Fibroblast of skin of left biceps (primary cell): ENCODE results near the gene GNB1L.

Experiments used
- DNase-seq, 2 experiments: peaks; one replicate each; pipeline ENCODE4 v3.0.0-alpha.2; 2013; ENCODE audit warnings: low read depth in 2 of 2

The GNB1L gene

DNA sequence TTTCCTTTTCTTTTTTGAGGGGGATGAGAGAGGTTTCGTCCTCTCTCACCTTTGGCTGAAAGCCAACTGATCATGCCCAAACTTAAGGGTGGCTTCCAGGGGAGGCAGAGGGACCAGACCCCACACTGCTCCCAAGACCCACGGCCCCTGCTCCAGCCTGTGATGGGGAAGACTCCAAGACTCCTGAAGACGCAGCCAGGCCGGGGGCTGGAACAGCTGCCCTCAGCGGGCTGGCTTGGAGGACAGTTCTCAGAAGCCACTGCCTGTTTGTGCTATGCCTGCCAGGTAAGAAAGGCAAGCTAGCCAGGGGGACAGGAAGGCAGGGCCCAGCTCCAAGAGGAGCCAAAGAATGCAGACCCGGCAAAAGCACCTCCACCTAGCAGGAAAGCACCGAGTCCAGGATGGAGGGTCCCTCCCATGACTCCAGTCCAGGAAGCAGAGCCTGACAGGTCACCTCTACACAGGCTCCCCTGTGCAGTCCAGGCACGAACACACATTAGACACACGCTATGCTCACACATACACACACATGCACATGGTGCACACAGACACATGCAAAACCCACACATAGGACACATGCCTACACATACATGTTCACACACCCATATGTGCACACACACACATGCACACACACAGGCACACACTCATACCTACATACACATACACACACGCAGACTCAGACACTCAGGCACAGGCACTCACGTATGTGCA, 31.3 kb downstream of the GNB1L start:
- DNase-seq = no peak

DNA sequence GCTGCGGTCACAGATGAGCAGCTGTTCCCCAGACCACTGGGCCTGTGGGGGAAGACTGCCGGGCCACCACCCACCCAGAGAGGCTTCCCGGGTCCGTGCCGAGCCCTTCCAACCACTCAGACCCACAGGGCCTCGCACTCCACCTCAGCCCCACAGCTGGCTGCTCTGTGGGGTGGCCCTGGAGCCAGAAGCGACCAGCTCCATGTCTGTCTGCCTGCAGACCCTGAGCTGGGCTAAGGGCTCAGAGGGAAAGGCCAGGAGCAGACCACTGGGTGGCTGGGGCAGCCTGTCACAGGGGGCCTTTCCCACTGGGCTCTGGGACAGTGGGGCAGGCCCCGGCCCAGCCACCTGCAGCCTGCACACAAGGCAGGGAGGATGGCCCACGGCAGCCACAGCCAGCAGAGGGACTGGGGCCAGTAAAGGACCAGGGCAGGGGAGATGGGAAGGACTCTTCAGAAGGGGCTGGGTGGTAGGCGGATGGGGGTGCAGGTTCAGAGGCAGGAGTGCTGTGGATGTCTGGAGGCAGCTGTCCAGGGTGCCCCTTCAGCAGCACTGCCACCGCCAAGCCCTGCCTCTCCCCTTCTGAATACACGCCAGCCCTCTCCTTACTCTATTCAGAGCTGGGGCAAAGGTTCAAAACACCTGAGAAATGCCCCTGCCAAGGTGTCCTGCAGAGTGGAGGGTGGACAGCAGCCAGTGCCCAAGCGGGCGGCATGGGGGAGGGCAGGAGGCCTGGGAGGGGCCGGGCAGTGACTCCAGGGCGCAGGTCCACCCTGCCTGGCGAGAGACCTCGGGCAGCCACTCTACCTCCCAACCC, 32.2 kb downstream of the GNB1L start:
- DNase-seq = no peak

DNA sequence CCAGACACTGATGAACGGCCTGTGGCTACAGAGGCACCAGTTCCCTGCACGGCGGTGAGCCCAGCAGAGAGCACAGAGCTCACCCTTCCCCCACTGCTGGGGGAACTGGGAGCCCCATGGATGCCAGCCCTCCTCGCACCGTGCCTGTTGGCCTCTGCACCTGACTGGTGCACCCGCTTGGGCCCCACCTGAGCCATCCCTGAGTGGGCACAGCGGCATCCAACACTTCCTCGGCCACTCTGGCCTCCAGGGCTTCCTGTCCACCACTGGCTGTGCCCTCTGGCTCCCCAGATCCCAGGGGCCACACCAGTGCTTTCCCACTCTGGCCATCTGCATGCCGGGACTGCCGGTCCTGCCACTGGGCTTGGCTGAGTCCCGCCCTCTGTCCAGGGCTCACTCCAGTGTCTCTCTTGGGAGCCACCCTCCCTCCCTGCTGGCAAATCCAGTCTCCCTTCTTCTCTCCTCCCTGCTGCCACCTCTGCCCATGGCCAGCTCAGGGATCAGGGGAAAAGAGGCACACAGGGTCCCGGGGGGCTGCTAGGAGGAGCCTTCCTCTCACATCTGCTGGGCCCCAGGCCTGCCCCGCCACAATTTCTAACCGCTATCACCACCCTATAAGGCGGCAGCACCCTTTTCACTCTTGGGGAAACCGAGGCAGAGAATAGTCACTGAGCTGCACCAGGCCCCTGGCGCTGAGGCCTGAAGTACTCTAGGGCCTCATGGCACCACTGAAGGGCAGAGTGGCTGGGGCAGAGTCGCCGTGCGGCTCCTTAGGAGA, 33.0 kb downstream of the GNB1L start:
- DNase-seq = no peak

DNA sequence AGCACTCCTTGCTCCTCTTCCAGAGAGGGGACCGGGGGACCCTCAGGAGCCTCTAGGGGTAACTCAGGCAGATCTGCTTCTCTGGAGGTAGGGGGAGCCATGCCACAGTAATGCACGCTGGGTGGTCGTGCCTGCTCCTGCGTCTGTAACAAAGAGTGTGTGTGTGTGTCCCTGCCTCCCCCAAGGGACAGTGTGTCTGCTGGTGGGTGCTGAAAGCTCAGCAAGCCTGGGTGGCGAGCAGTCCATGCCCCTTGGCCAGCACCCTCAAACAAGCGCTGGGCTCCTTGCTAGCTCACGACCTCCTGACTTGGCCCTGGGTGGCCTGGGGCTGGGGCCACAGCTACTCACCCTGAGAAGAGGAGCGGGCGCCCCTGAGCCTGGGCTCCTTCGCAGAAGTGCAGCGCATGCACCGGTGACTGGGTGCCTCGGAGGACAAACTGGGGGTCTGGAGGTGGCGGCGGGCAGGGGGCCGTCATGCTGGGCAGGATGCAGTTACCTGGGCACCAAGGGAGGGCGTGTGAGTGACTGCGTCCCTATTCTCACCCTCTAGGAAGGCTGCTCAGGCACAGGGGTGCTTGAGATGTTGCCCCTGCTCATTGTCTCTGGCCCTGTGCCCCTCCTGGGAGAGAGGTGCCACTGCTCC, 33.7 kb downstream of the GNB1L start:
- no peak for DNase-seq

DNA sequence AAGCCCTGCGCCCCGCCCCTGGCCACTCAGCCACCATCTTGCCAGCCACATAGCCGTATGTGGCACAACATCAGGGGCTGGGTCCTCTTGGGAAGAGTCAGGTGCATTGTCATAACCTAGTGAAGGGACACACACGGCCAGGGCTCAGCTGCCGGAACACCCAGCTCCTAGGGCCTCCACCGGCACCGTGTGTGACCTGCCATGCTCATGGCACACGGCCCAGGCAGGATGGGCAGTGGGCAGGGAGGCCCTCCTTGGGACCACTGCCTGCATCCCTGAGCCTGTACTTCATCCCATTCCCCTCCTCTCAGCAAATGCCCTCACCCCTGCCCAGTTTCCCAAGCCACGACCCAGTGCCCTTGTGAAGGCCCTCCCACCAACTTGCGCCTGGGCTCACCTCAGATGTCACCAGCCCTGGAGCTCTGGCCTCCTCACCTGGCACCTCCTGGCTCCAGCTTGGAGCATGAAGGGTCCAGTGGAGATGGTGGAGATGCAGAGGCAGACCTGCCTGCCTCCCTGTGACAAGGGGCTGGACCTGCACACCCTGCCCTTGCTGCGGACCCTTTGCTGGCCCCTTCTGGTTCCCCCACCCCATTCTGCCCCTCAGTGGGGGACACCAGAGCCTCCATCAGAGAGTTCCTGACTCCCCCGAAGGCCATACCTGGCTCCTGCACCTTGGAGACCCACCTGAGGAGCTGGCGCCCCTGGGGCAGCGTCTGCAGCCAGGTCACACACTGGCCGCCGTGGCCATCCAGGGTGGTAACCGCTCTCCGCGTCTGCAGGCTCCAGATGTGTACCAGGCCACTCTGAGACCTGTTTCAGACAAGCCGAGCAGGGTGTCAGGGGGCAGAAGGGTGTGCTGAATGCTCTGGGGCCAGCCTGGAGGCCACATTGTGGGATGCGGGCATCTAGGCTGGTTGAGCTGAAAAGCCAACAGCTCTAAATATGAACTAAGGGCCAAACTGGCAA, 34.5 kb downstream of the GNB1L start:
- DNase-seq = no peak

DNA sequence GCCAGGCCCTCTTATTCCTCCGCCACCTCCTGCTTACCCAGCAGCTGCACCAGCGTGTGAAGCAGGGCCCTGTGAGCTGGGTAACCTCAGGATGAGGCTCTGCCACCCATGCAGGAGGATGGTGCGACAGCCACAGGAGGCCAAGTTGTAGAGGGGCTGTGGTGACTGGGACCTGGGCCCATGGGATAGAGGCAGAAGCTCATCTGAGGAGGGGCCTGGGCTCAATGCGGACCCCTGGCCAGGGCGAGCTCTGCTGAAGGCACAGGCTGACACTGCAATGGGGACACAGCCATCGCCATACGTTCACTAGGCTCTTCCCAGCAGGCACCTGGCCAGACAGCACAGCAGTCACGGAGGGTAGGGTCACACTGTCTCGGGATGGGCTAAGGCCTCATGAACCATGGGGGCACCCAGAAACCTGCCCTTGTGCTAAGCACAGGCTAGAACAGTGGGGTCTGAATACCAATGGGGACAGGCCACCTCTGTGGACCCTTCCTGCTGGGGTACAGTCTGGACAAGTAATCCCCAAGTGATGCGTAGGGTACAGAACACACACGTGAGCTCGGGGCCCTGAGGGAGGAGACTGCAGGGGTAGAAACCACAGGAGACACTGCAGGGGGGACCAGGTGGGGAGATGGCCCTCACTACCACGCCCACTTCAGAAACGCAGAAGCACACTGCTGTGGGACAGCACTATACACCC, 35.3 kb downstream of the GNB1L start:
- DNase-seq = no peak

DNA sequence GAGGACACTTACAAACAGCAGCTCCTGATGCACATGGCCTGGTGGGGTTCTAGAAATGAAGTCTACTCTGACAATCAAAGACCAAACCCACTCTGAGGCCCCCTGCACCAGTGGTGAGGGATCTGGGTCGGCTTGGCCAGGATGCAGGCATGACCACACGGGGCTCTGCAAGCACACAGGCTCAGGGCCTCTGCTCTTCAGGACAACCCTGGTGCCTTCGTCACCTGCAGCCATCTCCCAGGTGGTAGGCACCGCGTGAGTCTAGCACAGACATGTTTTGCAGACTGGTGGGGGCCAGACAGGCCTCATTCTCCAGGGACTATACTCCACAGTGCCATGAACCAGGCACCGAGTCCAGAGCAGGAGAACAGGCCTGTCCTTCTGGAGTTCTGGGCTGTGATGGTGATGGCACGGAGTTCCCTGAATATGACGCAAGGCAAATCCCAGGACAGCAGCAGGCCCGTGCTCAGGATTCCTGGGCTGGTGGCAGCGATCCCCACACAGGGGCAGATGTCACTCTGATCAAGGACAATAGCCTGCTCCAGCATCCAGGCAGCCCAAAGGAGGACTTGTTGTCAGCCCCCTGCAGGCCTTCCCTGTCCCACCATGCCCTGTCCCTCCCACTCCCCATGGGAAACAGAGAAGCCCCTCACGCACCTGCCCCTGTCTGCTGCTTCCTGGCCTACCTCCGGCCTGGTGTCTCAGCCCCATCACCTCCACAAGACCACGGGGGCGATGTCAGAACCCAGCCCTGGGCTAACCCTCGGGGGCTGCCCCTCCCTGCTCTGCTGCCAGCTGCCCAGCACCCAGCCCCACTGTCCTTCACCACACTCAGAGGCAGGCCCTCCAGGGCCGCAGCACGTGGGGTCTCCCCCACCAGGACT, 36.1 kb downstream of the GNB1L start:
- no peak for DNase-seq

DNA sequence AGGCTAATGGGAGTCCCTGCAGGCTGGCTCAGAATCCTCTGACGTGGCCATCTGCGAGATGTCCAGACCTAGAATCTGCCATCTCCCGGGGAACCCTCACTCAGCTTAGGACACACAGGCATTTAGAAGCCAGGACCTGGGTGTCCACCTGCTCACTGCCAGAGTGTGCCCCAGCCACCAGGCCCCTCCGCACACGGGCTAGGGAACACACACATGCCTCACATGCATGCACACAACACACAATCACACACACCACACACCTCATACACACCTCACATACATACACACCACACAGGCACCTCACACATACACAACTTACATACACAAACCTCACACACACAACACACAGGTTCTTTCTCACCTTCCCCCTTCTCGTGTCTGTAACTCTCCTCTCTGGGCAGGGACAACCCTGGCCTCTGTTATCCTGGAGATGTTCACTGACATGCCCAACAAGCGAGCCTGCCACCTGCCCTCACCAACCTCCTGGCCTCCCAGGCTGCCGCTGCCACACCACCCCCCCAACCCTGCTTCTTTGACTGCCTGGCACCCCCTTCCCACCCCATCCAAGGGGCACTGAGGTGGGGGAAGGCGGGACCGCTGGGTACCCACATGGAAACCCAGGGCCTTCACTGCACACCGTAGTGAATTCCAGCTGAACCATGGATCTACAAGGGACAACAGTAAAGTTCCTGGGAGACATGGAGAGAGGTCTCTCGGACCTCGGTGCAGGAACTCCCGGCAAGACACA, 38.1 kb downstream of the GNB1L start:
- no peak for DNase-seq

DNA sequence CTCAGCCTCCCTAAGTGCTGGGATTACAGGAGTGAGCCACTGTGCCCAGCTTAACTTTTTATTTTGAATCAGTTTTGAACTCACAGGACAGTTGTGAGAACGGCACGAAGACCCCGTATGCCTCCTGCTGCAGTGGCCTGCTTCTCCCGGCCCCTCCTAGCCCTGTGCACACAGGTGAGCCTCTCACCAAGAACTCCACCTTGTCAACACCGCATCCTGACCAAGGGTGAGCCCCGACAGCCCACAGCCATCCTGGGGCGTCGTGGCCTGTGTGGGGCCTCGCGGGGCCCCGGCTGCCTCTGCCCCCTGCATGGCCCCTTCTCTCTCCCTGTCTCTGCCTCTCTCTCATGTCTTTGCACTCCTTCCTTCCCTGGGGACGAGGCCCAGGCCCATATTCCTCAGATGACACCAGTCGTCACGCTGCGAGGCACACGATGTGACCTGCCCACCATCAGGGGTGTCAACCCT, 38.8 kb downstream of the GNB1L start:
- no peak for DNase-seq

DNA sequence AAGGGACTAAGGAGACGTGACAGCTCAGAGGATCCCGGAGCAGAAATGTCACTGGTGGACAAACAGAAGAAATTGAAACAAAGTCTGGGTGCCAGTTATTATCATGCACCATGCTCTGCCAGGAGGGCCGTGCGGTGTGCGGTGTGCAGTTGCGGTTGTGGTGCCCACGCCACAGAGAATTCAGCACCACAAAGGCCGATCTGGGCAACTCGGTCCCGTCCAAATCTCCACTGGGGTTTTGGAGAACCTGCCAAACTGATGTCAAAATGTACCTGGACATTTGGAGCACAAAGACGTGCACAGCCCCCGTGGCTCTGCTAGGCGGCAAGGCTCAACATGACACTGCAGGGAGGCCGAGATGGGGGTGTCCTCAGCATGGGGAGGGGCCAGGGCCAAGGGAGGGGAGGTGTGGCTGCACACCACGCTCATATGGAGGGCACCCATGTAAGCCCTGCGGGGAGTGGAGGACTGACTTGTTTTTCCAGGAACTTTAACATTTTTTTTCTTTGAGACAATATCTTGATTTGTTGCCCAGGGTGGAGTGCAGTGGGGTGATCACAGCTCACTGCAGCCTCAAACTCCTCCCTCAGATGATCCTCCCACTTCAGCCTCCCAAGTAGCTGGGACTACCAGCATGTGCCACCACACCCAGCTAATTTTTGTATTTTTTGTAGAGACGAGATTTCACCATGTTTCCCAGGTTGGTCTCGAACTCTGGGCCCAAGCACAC, 39.4 kb downstream of the GNB1L start:
- no peak for DNase-seq

DNA sequence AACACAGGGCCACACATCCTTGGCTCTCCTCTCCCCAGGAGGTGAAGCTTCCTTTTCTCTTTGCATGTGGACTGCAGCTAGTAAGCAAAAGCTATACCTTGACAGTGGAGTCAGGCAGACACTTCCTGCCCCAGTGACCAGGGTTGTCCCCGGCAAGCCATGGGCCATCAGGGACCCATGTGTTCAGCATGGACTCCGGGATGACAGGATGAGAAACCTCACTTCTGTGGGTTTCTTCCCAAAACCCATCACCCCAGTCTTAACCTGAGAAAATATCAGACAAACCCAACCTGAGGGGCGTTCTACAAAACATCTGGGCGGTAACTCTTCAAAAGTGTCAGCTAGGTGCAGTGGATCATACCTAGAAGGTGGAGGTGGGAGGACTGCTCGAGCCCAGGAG, 40.2 kb downstream of the GNB1L start:
- no peak for DNase-seq

DNA sequence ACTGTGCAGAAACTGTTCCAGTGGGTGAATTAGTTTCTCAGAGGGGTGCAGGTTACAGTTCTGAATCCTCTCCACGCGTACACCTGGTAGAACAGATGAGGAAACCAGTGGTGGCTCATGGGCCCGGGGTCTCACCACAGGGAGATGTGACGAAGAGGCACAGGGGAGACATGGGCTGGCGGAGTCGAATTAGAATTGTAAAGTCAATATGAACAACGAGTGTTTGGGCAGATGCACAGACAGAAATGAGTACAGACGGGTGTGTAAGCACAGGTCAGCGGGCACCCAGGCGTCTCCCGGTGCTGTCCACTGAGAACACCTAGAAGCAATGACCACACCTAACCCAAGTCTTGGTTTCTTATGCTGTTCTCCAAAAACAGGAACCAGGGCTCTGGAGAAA, 41.8 kb downstream of the GNB1L start:
- no peak for DNase-seq

DNA sequence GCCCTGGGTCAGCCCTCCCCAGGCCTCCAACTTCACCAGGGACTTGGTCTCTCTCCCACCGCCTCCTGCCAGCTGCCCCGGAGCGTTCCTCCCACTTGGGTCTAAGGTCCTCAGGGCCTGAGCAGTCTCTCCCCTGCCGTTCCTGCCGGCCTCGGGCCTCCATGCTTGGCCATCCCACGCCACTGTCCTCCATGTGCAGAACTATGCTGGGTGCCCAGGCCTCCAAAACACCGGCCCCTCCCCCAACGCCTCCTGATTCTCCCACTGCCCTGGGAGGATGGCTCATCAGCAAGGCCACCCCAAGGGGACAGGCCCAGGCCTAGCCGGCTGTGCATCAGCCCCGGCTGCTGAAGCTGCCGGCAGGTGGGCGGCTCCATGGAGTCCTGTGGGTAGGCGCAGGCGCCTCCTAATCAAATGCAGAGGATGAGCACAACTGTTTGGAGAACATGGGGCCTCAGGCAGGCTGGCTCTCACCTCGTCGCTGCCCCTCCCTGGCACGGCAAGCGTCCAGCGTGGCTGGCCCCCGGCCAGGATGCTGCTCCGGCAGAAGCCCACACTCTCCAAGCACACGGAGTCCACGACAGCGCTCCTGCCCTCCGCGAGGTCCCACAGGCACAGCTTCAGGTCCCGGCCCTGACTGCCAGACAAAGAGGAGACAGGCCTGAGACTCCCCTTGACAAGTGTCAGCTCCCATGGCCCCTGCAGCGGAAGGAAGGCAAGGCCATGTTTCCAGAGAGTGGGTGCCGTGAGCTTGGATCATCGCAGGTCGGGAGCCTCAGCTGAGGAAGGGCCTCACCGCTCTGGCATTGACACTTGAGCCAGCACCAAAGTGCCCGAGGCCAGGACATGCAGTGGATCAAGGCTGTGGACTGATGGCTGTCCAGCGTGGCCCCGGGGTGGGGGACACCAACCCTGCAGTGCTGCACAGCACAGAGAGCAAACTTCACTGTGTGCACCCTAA, 42.6 kb downstream of the GNB1L start:
- DNase-seq = no peak

DNA sequence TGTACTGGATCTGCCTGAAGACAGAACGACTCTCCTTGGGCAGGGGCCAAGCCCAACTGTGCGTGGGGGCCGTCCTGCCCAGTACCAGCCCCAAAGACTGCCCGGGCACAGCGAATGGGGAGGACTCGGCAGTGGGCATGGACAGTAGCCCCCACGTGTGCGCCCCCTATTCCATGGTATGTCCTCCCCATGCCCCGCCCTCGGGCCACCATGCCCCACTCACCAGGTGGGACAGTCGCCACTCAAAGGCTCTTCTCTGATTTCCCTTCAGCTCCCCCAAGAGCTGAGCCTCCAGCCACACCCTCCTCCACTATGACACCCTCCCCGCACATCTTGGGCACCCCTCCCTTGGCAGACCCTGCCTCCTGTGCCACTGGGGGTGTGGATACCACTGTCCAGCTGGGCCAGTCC, 43.5 kb downstream of the GNB1L start:
- no peak for DNase-seq

DNA sequence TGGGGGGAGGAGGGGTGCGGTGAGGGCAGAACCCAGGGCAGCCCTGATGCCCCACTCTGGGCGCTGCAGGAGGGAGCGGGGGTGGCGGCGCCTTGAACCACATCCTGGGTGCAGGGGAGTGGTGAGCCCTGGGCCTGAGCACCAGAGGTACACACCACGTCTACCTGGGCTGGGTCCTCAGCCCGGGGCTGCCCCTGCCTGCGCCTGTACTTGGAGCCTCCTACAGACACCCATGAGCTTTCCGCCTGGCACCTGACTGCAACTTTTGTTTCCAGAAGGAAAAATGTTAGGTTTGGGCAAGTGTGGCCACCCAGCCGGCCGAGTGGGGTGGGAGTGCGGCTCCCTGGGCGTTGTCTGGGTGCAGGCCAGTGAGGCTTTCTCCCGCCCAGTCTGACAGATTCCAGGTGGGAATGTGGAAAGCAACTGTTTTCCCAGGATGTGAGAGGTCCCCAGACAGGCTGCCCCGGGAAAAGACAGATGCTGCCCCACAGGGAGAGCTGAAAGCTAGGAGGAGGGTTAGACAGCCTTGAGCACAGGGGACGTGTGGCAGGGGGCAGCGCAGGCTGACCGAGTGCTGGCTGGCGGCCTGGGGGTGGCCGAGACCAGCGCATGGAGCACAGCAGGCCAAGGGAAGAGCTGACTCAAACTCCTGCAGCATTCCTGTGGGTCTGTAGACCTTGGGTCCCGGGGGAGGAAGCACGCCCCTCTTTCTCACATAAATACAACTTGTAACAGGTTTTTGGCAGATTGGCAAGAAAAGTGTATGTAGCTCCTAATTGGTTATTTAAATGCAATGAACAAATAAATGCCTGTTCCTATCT, 44.1 kb downstream of the GNB1L start:
- DNase-seq = peak; percentile 73 to 77

DNA sequence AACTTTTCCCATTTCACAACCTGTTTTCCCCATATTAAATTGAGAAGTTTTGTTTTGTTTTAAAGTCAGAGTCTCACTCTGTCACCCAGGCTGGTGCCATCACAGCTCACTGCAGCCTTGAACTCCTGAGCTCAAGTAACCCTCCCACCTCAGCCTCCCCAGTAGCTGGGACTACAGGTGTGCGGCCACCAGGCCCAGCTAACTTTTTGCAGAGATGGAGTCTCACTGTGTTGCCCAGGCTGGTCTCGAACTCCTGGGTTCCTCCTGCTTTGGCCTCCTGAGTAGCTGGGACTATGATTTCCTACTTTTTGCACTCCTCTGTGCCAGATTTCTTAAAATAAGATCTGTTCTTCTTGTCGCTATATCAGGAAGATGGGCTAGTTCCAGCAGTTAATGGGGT, 44.9 kb downstream of the GNB1L start:
- DNase-seq = no peak
